Iris pigment epithelial cell (primary cell): Measurements from ENCODE around the gene ERP27.
A peak's percentile ranks its signal among the peaks of the same experiment; 100 is the strongest.

ENCODE experiments used
- DNase-seq: peaks from one replicate; pipeline ENCODE4 v3.0.0-alpha.2; 2011; ENCODE audit warnings: low read depth

The ERP27 gene

DNA sequence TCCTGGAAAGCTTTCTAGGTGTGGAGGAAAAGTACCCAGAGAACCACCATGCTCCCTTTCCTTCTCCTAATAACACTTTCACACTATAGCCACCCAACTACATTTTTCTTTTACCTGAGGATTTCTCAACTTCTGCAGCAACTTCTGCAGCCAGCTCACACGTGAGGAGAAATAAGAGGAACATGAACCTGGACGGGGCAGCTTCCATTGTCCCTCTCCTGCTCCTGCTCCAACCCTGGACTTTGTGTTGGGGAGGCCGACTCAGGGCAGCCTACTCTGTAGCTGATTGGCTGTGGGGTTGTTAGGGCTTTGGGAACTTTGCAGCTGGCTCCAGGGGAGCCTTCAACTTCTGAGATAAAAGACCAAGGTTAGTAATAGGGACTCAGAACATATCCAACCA, at the start of gene ERP27:
Gene ERP27 (minus strand): TSS at position 237 of the 400 bp plus-strand sequence. CDS start 29 bp downstream, at position 208.
- DNase-seq, result no peak

DNA sequence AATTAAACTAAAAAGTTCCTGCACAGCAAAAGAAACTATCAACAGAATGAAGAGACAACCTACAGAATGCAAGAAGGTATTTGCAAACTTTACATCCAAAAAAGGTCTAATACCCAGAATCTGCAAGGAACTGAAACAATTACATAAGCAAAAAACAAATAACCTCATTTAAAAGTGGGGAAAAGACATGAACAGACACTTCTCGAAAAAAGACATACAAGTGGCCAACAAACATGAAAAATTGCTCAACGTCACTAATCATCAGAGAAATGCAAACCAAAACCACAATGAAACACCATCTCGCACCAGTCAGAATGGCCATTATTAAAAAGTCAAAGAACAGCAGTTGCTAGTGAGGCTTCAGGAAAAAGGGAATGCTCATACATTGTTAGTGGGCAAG, 49.7 kb upstream of the ERP27 start:
- DNase-seq, result no peak

DNA sequence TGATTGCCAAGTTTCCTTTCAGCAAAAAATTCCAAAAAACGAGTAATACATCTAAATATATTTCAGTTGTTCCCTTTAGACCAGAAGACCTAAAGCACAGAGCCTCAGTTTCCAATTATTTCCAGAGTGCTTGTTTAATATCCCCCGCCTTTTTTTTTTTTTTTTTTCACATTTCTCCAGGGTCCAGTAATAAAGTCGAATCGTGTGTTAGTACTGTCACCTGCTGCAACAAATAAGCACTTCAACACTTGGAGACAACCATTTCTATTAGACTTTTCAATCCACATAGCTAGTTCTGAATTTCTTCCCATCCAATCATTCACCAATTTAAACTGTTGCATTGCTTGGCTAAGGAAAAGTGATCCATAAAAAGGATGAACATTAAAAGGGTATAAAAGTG, 48.1 kb upstream of the ERP27 start:
- DNase-seq, result no peak

DNA sequence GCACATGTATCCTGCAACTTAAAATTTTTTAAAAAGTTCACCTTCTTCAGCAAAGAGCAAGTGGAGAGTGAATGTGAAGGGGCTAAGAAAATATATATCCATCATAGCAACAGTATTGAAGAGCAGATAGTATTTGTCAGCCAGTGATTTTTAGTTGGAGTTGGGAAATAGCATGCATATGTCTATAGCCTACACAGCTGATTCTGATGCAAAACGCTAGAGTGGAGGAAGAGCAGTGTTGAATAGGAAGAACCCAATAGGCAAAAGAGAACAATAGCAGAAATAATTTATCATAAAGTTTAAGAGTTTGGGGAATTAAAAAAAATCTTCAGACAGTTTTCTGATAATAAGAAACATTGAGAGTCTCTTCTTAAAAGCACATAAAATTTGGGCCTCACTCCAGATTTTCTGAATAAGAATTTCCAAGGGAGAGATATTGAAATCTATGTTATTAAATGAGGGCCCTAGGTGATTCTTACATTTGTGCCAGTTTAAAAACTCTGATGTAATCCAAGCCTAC, 46.5 kb upstream of the ERP27 start:
- no peak for DNase-seq

DNA sequence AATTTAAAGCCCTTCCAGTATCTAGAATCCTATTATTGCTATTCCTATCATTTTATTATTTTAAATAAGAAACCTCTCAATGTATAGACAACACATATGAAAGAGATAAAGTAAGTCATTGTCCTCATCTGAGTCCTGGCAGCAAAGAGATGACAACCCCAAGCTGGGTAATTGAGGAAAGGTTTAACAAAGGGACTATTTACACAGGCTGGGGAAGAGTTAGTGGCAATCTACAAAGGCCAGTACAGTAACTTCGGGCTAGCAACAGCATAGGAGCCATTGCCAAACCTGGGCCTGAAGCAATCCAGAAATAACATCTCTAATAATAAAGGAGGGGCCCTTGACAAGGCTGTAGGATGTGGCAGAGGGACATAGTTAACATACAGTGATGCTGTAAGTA, 45.7 kb upstream of the ERP27 start:
- DNase-seq, result no peak

DNA sequence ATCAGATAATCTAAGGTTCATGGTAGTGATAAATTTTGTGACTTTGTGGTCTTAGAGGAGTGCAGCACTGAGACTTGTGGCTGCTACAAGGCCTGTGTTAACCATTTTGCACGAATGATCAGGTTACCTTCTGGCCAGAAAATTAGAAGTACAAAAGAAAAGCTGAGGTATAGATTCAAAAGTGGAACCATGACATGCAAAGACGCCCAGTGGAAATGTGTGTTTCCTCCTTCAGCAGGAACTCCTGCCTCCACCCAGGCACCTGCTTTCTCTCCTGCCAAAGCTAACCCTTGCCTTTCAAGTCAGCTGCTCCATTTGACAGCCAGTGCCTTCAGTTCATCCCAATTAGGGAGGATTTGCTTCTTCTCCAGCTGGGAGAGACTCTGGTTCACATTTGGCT, 44.7 kb upstream of the ERP27 start:
- DNase-seq, result no peak

DNA sequence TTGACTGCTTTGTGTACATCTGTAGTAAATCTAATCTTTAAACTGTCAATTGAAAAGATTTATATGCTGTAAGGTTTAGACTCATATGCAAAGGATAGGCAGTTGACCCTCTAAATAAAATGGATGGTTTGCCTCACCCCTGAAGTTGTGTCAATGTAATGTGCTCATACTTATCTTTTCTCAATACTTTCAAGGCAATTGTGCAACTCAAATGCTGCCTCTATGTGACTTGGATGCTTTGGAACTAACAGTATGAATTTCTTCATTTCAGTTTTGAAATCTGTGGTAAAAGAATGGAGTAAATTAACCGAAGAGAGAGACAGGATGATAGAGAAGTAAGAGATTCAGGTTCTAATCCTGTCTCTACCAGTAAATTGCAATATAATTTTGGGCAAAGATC, 44.2 kb upstream of the ERP27 start:
- peak; percentile 73 for DNase-seq

DNA sequence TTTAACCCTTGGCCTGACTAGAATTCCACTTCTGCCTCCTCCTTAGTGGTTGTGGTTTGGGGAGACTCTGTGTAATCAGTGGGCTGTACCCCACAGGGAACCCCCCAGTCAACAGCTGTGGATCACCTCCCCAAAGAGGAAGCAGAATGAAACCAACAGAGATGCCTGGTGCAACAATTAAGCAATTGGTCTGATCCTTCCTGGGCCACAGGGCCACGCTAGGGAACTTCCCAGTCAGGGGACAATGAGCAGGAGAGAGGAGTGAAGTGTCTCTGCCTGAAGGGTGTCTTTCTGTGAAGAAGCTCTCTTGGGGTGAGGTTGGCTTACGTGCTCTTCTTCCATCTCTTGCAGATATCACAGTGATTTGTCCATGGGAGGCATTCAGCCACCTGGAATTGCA, 42.7 kb upstream of the ERP27 start:
- no peak for DNase-seq

DNA sequence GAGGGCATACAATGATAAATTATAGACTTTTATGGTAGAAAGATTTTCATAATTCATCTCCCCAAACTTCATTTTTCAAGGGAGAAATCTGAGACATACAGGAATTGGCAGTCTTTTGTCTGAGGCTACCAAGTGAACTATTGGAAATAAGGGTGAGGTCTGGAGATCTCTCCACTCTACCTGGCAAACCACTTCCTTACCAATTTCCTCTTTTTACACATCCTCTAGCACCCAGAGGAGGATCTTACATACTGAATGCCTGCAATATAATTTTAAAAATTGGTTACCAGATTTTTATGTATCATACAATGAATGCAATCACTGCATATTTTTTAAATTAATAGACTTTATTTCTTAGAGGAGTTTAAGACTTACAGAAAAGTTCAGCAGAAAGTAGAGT, 41.1 kb upstream of the ERP27 start:
- no peak for DNase-seq

DNA sequence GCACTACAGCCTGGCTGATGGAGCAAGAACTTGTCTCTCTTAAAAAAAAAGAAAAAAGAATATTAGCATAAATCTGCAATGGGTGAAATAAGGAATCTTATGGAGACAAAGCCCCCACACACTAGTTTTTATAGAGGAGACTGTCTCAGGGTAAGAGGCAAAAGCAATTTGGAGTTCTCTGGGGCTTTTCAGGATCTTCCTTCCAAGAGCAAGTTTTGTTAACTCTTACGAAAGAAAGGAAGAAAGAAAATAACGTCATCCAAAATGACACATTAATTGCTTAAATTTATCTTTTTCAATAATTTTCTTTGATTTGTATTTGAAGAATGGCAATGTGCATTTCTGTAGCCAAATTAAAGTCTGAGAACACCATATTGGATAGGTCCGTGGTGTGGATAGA, 38.3 kb upstream of the ERP27 start:
- no peak for DNase-seq

DNA sequence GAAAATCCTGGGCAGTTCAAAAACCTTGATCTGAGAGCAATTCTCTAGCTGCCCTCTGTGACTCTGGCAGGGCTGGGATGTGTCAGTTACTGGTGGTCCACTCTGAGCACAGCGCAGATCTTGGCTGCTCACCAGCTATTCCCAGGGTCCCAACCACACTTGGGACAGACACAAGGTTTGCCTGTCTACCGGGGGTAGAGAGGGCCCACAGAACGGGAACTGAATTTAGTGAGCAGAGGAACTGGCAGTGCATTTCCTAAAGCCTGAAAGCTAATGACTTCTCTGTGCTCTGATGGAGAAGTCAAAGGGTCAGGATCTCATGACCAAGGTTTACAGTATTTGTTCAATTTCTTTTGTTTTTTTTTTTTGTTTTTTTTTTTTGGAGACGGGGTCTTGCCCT, 37.1 kb upstream of the ERP27 start:
- DNase-seq, result no peak

DNA sequence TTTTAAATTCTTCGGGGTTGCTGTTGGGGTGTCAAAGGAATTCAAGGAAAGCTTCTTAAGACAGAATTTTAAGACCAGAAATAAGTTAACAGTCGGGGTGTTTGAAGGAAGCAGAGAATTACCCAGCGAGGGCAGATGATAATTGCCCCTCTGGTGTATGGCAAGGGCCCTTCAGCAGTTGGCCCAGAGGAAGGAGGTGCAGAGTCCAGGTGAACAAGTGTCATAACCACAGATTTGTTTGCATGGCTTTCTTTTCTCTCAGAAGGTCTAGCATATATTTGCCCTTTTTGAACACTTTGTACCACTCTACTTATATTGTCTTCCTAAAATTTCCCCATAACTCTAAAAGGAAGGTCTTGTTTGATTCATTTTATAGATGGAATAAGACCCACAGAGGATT, 36.3 kb upstream of the ERP27 start:
- no peak for DNase-seq

DNA sequence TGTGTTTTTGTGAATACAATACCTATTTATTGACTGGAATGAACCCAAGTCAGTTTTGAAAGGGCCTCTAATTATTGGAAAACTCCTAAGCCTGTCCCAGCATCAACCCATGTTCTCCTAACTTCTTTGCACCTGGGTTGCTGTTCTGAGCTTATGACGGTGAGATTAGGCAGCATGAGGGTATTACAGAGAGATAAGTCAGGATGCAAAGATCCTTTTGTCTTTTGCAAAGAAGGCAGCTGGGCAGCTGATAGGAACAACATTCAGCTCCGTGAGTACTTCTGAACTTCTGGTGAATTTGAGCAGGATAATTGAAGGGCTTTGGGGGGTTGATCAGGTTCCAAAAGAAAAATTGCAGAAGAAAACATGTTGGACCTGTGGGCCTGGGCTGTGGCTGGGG, 34.5 kb upstream of the ERP27 start, which contains the start of gene PDE6H:
Gene PDE6H (plus strand): TSS at position 227 of the 400 bp plus-strand sequence. CDS start 4,971 bp downstream, outside the sequence.
- DNase-seq, result no peak

DNA sequence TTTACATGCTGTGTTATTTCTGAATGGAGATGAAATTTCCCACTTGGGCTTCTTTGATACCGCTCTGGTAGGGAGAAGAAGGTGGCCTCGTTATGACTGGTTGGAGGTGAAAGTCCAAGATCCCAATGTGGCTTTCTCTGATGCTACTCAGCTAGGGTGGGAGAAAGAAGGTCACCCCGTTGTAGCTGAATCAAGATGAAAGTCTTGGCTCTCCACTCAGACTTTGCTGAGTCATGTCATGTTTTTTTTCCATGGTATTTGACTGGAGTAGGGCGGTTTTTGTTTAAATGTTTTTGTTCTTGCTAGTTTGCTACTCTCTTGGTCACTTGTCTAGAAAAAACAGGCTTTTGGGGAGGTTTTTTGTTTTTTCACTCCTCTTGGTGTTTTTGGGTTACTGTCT, 32.1 kb upstream of the ERP27 start:
- DNase-seq, result peak; percentile 64

DNA sequence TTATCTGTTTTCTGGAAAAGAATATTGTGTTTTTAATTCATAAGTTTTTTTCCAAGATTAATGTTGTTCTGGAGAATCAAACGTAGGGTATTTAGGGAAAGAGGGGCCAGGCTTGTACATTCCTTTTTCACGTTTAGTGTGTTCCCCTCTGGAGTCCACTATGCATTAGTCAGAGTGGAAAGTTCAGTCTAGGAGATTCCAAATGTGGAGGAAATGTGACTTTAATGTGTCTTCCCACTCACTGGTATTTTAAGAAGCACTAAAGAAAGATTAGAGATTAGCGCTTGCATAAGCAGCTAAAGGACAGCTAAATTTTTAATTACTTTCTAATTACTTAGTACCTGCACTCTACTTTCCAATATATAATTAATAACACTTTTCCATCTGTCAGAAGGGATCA, 30.1 kb upstream of the ERP27 start:
- DNase-seq, result no peak

DNA sequence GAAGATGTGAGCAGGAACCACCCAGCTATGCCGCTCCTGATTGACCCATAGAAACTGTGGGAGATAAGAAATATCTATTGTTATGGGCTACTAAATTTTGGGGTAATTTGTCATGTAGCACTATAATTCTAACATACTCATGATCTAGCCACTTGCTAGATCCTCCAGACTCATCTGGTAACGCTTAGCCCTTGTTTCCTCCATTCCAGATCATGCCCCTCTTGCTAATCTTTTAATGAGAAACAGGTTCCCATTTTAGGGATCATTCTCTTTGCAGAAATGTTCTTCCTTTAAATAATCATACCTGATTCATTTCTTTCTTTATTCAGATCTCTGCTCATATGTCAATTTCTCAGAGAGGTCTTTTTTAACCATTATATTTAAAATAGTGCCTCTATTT, 26.9 kb upstream of the ERP27 start:
- no peak for DNase-seq

DNA sequence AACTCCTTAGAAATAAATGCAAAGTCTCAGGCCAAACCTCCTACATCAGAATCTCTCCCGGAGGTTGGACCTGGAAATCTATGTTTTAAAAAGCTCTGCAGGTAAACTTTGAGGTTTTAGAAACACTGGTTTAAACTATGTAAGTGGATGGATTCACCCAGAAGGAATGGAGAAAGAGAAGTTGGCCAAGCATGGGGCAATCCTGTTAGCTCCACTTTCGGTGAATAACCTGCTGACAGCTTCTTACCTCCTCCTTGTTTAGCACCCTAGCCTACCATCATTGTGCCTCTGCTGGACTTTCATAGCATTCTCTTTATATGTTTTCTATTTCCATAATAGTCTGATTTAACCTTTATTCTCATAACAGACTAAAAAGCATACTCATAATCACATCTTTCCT, 26.1 kb upstream of the ERP27 start:
- no peak for DNase-seq

DNA sequence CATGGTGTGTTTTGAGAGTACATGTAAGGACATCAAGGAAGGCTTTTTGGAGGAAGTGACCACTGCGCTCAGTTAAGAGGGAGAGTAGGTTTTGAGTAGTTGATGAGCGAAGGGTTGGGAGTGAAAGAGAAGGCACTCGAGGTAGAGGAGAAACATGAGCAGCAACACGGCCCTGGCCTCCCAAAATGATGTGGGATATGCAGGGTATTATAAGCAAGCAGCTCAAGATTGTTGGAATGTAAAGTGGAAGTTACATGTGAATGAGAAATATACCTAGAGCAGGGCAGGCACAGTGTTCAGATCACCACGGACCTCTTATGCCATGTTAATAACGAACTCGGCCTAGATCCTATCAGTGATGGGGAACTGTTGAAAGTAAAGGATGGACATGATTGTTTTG, 25.2 kb upstream of the ERP27 start:
- DNase-seq, result no peak

DNA sequence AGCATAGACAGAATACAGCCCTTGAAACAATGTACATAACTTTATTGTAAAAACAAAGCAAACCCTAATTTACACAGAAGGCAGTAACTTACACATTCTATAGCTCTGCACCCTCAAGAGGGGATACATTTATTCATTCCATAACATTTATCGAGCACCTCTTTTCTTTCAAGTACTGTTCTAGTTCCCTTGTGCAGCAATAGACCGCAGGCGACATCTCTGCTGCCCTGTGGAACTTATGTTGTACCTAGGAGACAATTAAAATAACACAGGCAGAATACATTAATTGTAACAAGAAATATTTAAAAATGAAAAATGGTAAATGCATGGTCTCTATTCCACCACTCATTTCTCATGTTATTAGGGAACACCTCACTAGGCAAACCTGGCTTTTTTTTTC, 24.5 kb upstream of the ERP27 start:
- DNase-seq, result no peak

DNA sequence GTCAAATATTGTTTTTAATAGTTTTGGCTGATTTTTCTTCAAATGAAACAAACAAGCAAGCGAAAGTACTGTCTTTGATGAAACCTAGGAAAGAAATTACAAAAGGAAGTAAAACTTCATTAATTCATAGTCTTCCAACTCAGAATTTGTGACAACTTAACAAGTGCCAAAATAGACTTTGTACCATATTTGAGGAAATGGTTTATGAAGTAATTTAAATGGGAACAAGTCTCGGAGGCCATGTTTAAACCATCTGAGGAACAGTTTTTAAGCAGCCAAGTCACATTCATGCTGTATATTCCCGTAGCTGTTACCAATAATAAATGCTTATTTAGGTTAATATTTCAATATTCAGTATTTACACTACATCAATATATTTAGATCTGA, 23.8 kb upstream of the ERP27 start:
- no peak for DNase-seq

DNA sequence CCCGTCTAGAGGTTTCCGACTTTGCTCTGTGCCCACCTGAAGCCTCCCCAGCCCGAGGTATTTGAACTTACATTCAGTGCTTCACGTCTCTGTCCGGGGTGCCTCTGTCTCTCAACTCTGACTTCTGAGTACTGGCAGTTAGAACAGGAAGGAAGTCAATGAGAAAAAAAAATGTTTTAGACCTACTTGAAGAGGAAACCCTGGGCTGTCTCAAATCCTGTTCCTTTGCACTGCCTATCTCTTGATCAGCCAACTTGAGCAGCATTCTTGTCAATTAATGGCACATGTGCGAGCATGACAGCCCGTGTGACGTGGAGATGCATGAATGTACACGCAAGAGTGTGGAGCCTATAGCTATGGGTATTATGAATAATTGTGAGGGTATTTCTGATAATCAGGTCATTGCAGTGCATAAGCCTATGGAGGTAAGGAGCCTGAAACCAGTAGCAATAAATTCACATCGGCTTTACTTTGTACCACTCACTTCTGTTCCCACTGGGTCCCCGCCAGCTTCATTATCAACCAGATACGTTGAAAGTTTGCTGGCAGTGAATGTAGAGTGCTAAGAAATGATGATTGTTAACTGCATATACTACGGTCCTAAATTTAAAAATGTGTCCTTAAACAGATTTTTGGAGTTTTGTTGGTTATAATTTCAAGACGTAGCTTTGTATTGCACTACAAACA, 23.3 kb upstream of the ERP27 start, which contains the start of gene ARHGDIB:
Gene ARHGDIB (minus strand): TSS at position 136 of the 687 bp plus-strand sequence. CDS start 10,889 bp downstream, outside the sequence.
- DNase-seq, result peak; percentile 44

DNA sequence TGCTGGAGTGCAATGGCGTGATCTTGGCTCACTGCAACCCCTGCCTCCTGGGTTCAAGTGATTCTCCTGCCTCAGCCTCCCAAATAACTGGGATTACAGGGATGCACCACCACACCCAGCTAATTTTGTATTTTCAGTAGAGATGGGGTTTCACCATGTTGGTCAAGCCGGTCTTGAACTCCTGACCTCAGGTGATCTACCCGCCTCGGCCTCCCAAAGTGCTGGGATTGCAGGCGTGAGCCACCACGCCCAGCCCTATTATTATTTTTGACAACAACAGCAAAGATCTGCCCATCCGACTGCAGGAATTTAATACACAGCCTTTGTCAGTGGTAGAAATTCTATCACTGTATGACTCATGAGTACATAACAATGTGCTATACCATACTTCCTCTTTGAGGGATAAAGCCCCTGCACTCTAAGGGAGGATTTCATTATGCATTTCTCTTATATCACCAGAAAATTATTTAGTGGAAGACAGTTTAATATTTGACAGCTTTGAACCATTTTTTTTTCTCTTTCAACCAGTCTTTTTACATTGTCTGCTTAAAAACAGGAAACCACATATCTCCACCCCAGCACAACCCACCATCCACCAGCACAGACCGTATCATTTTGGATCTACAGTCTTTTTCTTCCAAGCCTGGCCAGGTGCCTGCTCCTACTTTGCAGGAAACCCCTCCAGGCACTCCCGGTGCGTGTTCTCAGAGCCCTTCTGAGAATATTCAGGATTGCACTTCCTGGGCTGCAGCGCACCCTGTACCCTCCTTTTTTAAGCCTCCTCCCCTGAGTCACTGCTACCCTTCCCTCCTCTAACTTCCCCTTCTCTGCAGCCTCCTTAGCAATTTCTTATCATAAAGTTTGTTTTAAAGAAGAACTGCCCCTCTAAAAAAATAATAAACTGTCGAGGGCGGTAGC, 22.5 kb upstream of the ERP27 start:
- peak; percentile 63 for DNase-seq

DNA sequence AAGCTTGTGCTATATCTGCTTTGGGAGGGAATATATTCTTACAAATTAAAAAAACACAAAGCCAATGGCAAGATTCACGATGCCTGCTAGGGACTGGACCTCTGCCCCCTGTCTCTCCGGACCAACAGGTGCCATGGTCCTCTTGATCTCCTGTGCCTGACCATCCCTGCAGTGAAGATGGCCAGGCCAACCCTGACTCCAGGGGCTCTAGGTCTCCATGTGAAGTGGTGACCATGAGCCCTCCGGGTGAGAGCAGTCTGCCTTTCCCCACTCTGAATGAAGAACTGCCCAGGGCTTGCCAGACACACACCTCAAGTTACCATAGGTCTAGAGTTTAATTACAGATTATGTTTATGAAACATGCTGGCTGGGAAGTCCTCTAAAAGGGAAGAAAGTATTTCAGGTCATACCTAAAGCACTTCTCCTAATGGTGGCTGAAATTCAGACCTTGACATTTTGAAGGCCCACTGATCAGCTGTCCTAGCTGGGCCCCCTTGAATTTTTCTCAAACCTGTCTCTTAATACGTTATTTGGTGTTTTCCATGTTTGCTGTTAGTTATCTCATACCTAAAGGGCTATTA, 21.7 kb upstream of the ERP27 start:
- no peak for DNase-seq
